PC-9 (cell line): ENCODE results near the gene ARFGAP1.

Experiments
- CTCF ChIP-seq: fragments of 200-600 bp; sonication (generic); conservative IDR thresholded peaks from 2 replicates; pipeline ENCODE4 v1.6.1; 2017; ENCODE audit warnings: mixed run types, antibody characterized with exemption, mild to moderate bottlenecking, moderate library complexity
- EZH2 ChIP-seq: fragments of 200-600 bp; sonication (generic); IDR thresholded peaks from 2 replicates; pipeline ENCODE4 v1.8.0; 2017; ENCODE audit warnings: antibody characterized with exemption, low read depth

- TF ChIP-seq CTCF (no peak), EZH2 (no peak)
These were observed 34.3 kb downstream of the ARFGAP1 start for GRCh38 chr20:63306673-63307537.
